GM19372 (cell line): ENCODE results near the gene UBR4.
"Not testable (repeated sequence)": the region's sequence is repeated elsewhere in the genome, so short reads cannot be mapped to it uniquely, and the experiment has no call there.

ENCODE experiments used
- ATAC-seq: cut with Tn5 transposase; IDR thresholded peaks from one replicate; pipeline ENCODE4 v1.9.1; 2021; ENCODE audit warnings: mild to moderate bottlenecking, low read depth, moderate library complexity; ENCODE audit not compliant: unreplicated experiment

UBR4 gene

GRCh38 chr1:19220080-19220846 is 10.2 kb upstream of the UBR4 start:
- no peak for ATAC-seq

GRCh38 chr1:19219451-19219850 is 9.4 kb upstream of the UBR4 start:
- ATAC-seq = no peak

GRCh38 chr1:19216585-19216984 is 6.5 kb upstream of the UBR4 start:
- not testable (repeated sequence) for ATAC-seq

GRCh38 chr1:19213580-19213979 is 3.5 kb upstream of the UBR4 start:
- no peak for ATAC-seq

- no peak for ATAC-seq
Observed at GRCh38 chr1:19212167-19212566, 2.1 kb upstream of the UBR4 start.

GRCh38 chr1:19210772-19211549 is 895 bp upstream of the UBR4 start:
- ATAC-seq = no peak

- peak; percentile 26 for ATAC-seq
Observed at GRCh38 chr1:19209439-19209989, 552 bp downstream of the UBR4 start.

GRCh38 chr1:19208710-19209438 is 1.2 kb downstream of the UBR4 start:
- ATAC-seq = no peak

- ATAC-seq = no peak
Observed at GRCh38 chr1:19206947-19207346, 3.1 kb downstream of the UBR4 start.

GRCh38 chr1:19205845-19206244 is 4.2 kb downstream of the UBR4 start:
- no peak for ATAC-seq

GRCh38 chr1:19205403-19205802 is 4.7 kb downstream of the UBR4 start:
- no peak for ATAC-seq

GRCh38 chr1:19204446-19205266 is 5.4 kb downstream of the UBR4 start:
- ATAC-seq = no peak

GRCh38 chr1:19203440-19203839 is 6.6 kb downstream of the UBR4 start:
- ATAC-seq = no peak

- no peak for ATAC-seq
Observed at GRCh38 chr1:19202396-19202795, 7.7 kb downstream of the UBR4 start.

- ATAC-seq = no peak
Observed at GRCh38 chr1:19199969-19200604, 10.0 kb downstream of the UBR4 start.

- no peak for ATAC-seq
Observed at GRCh38 chr1:19199329-19199968, 10.6 kb downstream of the UBR4 start.

- no peak for ATAC-seq
Observed at GRCh38 chr1:19198820-19199219, 11.2 kb downstream of the UBR4 start.

GRCh38 chr1:19197845-19198244 is 12.2 kb downstream of the UBR4 start:
- ATAC-seq = no peak

GRCh38 chr1:19196331-19196730 is 13.7 kb downstream of the UBR4 start:
- no peak for ATAC-seq
